MM.1S (cell line): ENCODE measurements around the gene ZFAND6.
A peak's percentile ranks its signal among the peaks of the same experiment; 100 is the strongest.

Experiments used
- EZH2phosphoT487 ChIP-seq: fragments of 300-600 bp; sonication (generic); IDR thresholded peaks from 2 replicates; pipeline ENCODE4 v1.6.1; 2018; ENCODE audit warnings: antibody characterized with exemption, low read length
- TF ChIP-seq, protein P1 (sequence below): fragments of 300-600 bp; sonication (generic); IDR thresholded peaks from 2 replicates; pipeline ENCODE4 v1.5.1; 2016; ENCODE audit warnings: antibody characterized with exemption, low read length, mixed read lengths

GRCh38 chr15:80173022-80173759 lies 113.7 kb downstream of the ZFAND6 start:
- TF ChIP-seq EZH2phosphoT487 = no peak
- TF ChIP-seq, protein P1, sequence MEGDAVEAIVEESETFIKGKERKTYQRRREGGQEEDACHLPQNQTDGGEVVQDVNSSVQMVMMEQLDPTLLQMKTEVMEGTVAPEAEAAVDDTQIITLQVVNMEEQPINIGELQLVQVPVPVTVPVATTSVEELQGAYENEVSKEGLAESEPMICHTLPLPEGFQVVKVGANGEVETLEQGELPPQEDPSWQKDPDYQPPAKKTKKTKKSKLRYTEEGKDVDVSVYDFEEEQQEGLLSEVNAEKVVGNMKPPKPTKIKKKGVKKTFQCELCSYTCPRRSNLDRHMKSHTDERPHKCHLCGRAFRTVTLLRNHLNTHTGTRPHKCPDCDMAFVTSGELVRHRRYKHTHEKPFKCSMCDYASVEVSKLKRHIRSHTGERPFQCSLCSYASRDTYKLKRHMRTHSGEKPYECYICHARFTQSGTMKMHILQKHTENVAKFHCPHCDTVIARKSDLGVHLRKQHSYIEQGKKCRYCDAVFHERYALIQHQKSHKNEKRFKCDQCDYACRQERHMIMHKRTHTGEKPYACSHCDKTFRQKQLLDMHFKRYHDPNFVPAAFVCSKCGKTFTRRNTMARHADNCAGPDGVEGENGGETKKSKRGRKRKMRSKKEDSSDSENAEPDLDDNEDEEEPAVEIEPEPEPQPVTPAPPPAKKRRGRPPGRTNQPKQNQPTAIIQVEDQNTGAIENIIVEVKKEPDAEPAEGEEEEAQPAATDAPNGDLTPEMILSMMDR = peak; percentile 74
